RWPE1 (cell line): Measurements from ENCODE around the gene NOSIP.

ENCODE experiments used
- CTCF ChIA-PET: fragments of 350-600 bp; sonication (Branson Sonifier 250); formaldehyde crosslinking; extraction: SDS; loops from one replicate; lab custom pipeline; 2021; lab: Yijun Ruan, JAX
- POLR2A ChIA-PET: fragments of 400-600 bp; formaldehyde crosslinking; extraction: SDS; loops from one replicate; lab custom pipeline; 2020; ENCODE audit warnings: antibody characterized with exemption; ENCODE audit not compliant: low non-redundant PET; lab: Yijun Ruan, JAX
- DNase-seq: peaks from one replicate; pipeline ENCODE4 v3.0.0; 2012; ENCODE audit warnings: low spot score
- H3K27ac ChIP-seq: fragments of 450-650 bp; 2 replicates; pipeline ENCODE4 v1.5.1; 2017
- CTCF ChIP-seq: fragments of 450-650 bp; conservative IDR thresholded peaks from 2 replicates; pipeline ENCODE4 v1.5.1; 2017; ENCODE audit warnings: low read depth, mild to moderate bottlenecking

Gene NOSIP

GRCh38 chr19:49602806-49603205 is 22.4 kb upstream of the NOSIP start:
- DNase-seq = no peak
- no peak for TF ChIP-seq CTCF
- CTCF ChIA-PET = no interaction called here
- POLR2A ChIA-PET = no interaction called here
- H3K27ac ChIP-seq = no peak overlapping the region

DNA sequence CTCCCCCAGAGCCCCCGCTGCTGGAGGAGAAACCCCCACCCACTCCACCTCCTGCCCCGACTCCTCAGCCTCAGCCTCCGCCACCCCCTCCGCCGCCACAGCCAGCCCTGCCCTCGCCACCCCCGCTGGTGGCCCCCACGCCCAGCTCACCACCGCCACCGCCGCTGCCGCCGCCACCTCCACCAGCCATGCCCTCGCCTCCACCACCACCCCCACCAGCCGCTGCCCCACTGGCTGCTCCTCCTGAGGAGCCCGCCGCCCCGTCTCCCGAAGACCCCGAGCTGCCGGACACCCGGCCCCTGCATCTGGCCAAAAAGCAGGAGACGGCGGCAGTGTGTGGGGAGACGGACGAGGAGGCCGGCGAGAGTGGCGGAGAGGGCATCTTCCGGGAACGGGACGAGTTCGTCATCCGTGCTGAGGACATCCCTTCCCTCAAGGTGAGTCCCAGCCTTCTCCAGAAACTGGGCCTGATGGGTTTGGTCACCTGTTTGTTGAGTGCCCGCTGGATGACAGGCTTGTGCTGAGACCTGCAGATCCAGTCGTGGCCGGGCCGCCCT is 21.2 kb upstream of the NOSIP start:
- H3K27ac ChIP-seq = no peak overlapping the region
- TF ChIP-seq CTCF = no peak
- no peak for DNase-seq
- ChIA-PET CTCF (interaction anchor here (0.6 kb wide), 1 partner anchor 94 kb away, joined by 3 read pairs; no protein-coding TSS in a partner anchor), POLR2A (no interaction called here)

DNA sequence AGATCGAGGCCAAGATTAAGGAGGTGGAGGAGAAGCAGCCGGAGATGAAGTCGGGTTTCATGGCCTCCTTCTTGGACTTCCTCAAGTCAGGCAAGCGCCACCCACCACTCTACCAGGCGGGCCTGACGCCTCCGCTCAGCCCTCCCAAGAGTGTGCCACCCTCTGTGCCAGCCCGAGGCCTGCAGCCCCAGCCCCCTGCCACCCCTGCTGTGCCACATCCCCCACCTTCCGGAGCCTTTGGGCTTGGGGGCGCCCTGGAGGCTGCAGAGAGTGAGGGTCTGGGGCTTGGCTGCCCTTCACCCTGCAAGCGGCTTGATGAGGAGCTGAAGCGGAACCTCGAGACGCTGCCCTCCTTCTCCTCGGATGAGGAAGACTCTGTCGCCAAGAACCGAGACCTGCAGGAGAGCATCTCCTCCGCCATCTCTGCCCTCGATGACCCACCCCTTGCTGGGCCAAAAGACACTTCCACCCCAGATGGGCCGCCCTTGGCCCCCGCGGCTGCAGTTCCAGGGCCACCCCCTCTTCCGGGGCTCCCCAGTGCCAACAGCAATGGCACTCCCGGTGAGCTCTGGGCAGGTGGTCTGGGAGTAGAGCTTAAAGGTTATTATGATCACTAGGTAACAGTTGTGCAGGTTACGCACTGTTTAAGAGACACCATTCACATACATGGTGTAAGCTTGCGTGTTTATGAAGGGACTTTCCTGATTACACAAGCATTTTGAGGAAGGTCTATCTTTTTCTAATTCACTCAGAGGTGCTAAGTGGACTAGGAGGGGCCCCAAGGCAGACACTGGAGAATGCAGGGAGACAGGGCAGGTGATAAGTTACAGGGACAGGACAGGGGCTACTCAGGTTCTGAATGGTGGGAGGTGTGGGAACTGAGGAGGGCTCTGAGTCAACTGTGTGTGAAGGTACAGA is 19.3 kb upstream of the NOSIP start:
- no peak for TF ChIP-seq CTCF
- DNase-seq = no peak
- peak overlapping the region; percentile 15 for H3K27ac ChIP-seq
- ChIA-PET CTCF (no interaction called here), POLR2A (no interaction called here)

- ChIA-PET CTCF (no interaction called here), POLR2A (no interaction called here)
- TF ChIP-seq CTCF = no peak
Observed at GRCh38 chr19:49597703-49597974, 17.3 kb upstream of the NOSIP start.

DNA sequence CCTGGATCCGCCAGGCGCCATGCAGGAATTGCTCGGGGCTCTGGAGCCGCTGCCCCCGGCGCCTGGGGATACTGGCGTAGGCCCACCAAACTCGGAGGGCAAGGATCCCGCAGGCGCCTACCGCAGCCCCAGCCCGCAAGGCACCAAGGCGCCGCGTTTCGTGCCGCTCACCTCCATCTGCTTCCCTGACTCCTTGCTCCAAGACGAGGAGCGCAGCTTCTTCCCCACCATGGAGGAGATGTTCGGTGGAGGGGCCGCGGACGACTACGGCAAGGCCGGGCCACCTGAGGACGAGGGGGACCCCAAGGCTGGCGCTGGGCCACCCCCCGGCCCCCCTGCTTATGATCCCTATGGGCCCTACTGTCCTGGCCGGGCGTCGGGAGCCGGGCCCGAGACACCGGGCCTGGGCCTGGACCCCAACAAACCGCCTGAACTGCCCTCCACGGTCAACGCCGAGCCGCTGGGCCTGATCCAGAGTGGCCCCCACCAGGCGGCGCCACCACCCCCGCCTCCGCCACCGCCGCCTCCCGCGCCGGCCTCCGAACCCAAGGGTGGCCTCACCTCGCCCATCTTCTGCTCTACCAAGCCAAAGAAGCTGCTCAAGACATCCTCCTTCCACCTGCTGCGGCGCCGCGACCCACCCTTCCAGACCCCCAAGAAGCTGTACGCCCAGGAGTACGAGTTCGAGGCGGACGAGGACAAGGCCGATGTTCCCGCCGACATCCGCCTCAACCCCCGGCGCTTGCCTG is 16.8 kb upstream of the NOSIP start:
- TF ChIP-seq CTCF = no peak
- DNase-seq = no peak
- POLR2A ChIA-PET = no interaction called here
- CTCF ChIA-PET = no interaction called here
- no peak overlapping the region for H3K27ac ChIP-seq

More at GRCh38 chr19:49597703-49597974, 17.3 kb upstream of the NOSIP start:
- DNase-seq = no peak
- H3K27ac ChIP-seq = no peak overlapping the region

DNA sequence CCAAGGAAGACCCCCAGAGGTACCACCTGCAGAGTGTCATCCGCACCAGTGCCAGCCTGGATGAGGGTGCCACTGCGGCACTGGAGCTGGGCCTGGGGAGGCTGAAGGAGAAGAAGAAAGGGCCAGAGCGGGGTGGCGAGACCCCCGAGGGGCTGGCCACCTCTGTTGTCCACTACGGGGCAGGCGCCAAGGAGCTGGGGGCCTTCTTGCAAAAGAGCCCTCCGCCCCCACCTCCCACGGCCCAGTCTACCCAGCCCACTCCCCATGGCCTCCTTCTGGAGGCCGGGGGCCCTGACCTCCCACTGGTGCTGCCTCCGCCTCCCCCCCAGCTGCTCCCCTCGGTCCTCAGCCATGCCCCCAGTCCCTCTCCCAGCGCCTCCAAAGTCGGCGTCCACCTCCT is 16.1 kb upstream of the NOSIP start:
- TF ChIP-seq CTCF = no peak
- POLR2A ChIA-PET = no interaction called here
- no peak overlapping the region for H3K27ac ChIP-seq
- CTCF ChIA-PET = no interaction called here
- DNase-seq = no peak
